ENCODE measurements around the gene ARPIN. TPM values are rescaled to one million over a fixed set of nuclear protein-coding genes. Genes with fewer than 3 reads are reported as not detected.

ARPIN gene
- polyA plus RNA-seq, 3 donors, result 9.7 to 19.3 (median 14.0) TPM

GRCh38 chr15:89909611-89910010 lies 3.1 kb downstream of the ARPIN start:
- peaks cover 3 to 23% (median 6%) of the 10 kb centered on the region in 3 donors for H3K27me3 Mint-ChIP-seq (ENCODE audit: low read depth in 3 of 3)
- Histone ChIP-seq H3K9me3 (replicated peaks in 1 of 2; ENCODE audit: control insufficient read depth in 1 of 2, insufficient read depth in 1 of 2, low read length in 2 of 2) (no peaks in the 10 kb centered on the region), H3K27ac (ENCODE audit: low read depth in 1 of 2, low read length in 2 of 2) (peak overlapping the region in 1 of 2 donors; percentile 79), H3K4me1 (ENCODE audit: control insufficient read depth in 1 of 2, insufficient read depth in 2 of 2, low read length in 2 of 2) (peaks cover 35 to 53% of the 10 kb centered on the region in 2 donors), H3K36me3 (replicated peaks in 1 of 2; ENCODE audit: control insufficient read depth in 1 of 2, insufficient read depth in 2 of 2, low read length in 2 of 2) (peaks cover 4 to 43% of the 10 kb centered on the region in 2 donors), H3K9ac (ENCODE audit: insufficient read depth, low read length, poor library complexity, severe bottlenecking) (no peak overlapping the region), H3K27me3 (ENCODE audit: control insufficient read depth in 2 of 2, insufficient read depth in 2 of 2, low read length in 2 of 2) (peaks cover 0 to 8% of the 10 kb centered on the region in 2 donors), H2AFZ (ENCODE audit: insufficient read depth, low read depth, low read length, poor library complexity, severe bottlenecking) (no peak overlapping the region), H3K79me2 (ENCODE audit: insufficient read depth, low read length) (no peaks in the 10 kb centered on the region), H3K4me3 (replicated peaks in 1 of 3; ENCODE audit: low read depth in 2 of 3, low read length in 3 of 3) (no peak overlapping the region), H3K4me2 (replicated peaks; ENCODE audit: extremely low read depth, low read length, poor library complexity, severe bottlenecking) (no peak overlapping the region), H4K20me1 (ENCODE audit: insufficient read depth, low read length) (no peaks in the 10 kb centered on the region)
- no peak for DNase-seq
- peak overlapping the region in 4 of 7 donors; percentile 20 to 94 (median 89) for H3K27ac Mint-ChIP-seq
- no peaks in the 10 kb centered on the region for H3K9me3 Mint-ChIP-seq
- WGBS (ENCODE audit: insufficient coverage), result 81% methylated on average over 1 of the region's 2 CpGs
- intact Hi-C loops (cut with micrococcal nuclease), result loop anchor here in 1 of 2 donors (5.0 kb wide), 1 partner anchor 53 kb away; no protein-coding TSS in a partner anchor
- no peak overlapping the region for H3K4me3 Mint-ChIP-seq
- H3K36me3 Mint-ChIP-seq, result peaks cover 52 to 60% of the 10 kb centered on the region in 2 donors
- H3K4me1 Mint-ChIP-seq, result peaks cover 54% of the 10 kb centered on the region
- TF ChIP-seq CTCF (IDR thresholded peaks at IDR 0.05), result no peak

GRCh38 chr15:89908226-89908625 lies 4.5 kb downstream of the ARPIN start:
- H3K79me2 ChIP-seq (ENCODE audit: insufficient read depth, low read length), result no peaks in the 10 kb centered on the region
- no peak overlapping the region for H3K4me3 ChIP-seq (replicated peaks in 1 of 3; ENCODE audit: low read depth in 2 of 3, low read length in 3 of 3)
- peaks cover 32 to 51% of the 10 kb centered on the region in 2 donors for H3K4me1 ChIP-seq (ENCODE audit: control insufficient read depth in 1 of 2, insufficient read depth in 2 of 2, low read length in 2 of 2)
- H3K4me2 ChIP-seq (replicated peaks; ENCODE audit: extremely low read depth, low read length, poor library complexity, severe bottlenecking), result no peak overlapping the region
- 94% methylated on average over 15 of the region's 16 CpGs for WGBS (ENCODE audit: insufficient coverage)
- H3K27me3 ChIP-seq (ENCODE audit: control insufficient read depth in 2 of 2, insufficient read depth in 2 of 2, low read length in 2 of 2), result peaks cover 0 to 5% of the 10 kb centered on the region in 2 donors
- no peak for TF ChIP-seq CTCF (IDR thresholded peaks at IDR 0.05)
- Mint-ChIP-seq H3K27ac (no peak overlapping the region), H3K9me3 (no peaks in the 10 kb centered on the region), H3K36me3 (peaks cover 62 to 71% of the 10 kb centered on the region in 2 donors), H3K4me1 (peaks cover 50% of the 10 kb centered on the region), H3K4me3 (no peak overlapping the region), H3K27me3 (ENCODE audit: low read depth in 3 of 3) (peaks cover 0 to 16% (median 3%) of the 10 kb centered on the region in 3 donors)
- H2AFZ ChIP-seq (ENCODE audit: insufficient read depth, low read depth, low read length, poor library complexity, severe bottlenecking), result no peak overlapping the region
- H3K9me3 ChIP-seq (replicated peaks in 1 of 2; ENCODE audit: control insufficient read depth in 1 of 2, insufficient read depth in 1 of 2, low read length in 2 of 2), result no peaks in the 10 kb centered on the region
- intact Hi-C loops (cut with micrococcal nuclease), result no loop called here
- no peaks in the 10 kb centered on the region for H4K20me1 ChIP-seq (ENCODE audit: insufficient read depth, low read length)
- no peak overlapping the region for H3K9ac ChIP-seq (ENCODE audit: insufficient read depth, low read length, poor library complexity, severe bottlenecking)
- peaks cover 12 to 56% of the 10 kb centered on the region in 2 donors for H3K36me3 ChIP-seq (replicated peaks in 1 of 2; ENCODE audit: control insufficient read depth in 1 of 2, insufficient read depth in 2 of 2, low read length in 2 of 2)
- no peak overlapping the region for H3K27ac ChIP-seq (ENCODE audit: low read depth in 1 of 2, low read length in 2 of 2)
- no peak for DNase-seq

Measured in CD14-positive monocyte (primary cell).